GM06990 (cell line): ENCODE measurements around the gene MTA2.
"Not testable (repeated sequence)": the region's sequence is repeated elsewhere in the genome, so short reads cannot be mapped to it uniquely, and the experiment has no call there.

ENCODE experiments used
- DNase-seq: peaks from one replicate; pipeline ENCODE4 v3.0.0-alpha.2; 2011; ENCODE audit not compliant: insufficient read length; ENCODE audit errors: extremely low read depth
- H3K27me3 ChIP-seq: replicated peaks from 2 replicates; pipeline ENCODE4 v1.6.0; 2011; ENCODE audit warnings: low read length; ENCODE audit not compliant: control insufficient read depth, insufficient read depth
- H3K36me3 ChIP-seq: 2 replicates; pipeline ENCODE4 v1.5.1; 2011; ENCODE audit warnings: low read length; ENCODE audit not compliant: control insufficient read depth, insufficient read depth
- H3K4me3 ChIP-seq: replicated peaks from 2 replicates; pipeline ENCODE4 v1.5.1; 2011; ENCODE audit warnings: low read depth, mild to moderate bottlenecking, control low read depth, low read length
- TF ChIP-seq, protein P1 (sequence below): IDR thresholded peaks from 2 replicates; pipeline ENCODE4 v1.5.1; 2011; ENCODE audit warnings: low read length, control low read depth, mild to moderate bottlenecking, inconsistent platforms; ENCODE audit not compliant: insufficient read depth, poor library complexity, severe bottlenecking

Gene MTA2

DNA sequence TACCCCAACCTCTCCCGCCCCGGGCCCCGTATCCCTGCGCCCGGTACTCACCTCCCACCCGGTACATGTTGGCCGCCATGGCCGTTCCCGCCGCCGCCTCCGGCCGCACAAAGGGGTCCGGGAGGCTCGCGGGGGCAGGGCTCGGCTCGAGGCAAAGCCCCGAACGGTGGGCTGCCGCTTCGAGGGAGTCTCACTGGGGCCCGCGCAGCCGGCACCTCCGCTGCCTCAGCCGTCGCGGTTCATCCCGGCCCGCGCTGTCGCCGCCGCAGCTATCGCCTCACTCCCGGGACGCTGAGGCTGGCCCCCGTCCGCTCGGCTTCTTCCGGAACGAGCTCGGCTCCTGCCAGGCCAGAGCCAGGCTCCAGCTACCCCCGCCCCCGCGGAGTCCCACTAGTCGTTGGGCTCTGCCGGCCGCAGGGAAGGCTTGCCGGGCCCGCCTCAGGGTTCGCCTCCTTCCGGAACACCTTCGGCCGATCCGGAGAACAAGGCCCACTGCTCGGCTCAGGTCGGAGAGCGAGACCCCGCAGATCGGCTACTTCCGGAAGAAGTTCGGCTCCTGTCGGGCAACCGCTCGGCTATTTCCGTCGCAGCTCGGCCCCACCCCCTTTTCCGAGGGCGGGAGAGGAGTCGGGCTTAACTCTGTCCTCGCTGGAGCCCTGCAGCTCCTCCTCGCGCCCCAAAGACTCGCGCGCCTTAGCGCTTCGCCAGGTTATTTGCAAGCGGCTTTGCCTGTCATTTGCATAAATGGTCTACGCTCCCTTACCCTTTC, at the start of gene MTA2:
Gene MTA2, minus strand, starts transcription at position 494 of the 769 bp plus-strand sequence. Its CDS starts 415 bp downstream, at position 79.
- TF ChIP-seq, protein P1, sequence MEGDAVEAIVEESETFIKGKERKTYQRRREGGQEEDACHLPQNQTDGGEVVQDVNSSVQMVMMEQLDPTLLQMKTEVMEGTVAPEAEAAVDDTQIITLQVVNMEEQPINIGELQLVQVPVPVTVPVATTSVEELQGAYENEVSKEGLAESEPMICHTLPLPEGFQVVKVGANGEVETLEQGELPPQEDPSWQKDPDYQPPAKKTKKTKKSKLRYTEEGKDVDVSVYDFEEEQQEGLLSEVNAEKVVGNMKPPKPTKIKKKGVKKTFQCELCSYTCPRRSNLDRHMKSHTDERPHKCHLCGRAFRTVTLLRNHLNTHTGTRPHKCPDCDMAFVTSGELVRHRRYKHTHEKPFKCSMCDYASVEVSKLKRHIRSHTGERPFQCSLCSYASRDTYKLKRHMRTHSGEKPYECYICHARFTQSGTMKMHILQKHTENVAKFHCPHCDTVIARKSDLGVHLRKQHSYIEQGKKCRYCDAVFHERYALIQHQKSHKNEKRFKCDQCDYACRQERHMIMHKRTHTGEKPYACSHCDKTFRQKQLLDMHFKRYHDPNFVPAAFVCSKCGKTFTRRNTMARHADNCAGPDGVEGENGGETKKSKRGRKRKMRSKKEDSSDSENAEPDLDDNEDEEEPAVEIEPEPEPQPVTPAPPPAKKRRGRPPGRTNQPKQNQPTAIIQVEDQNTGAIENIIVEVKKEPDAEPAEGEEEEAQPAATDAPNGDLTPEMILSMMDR: peak; percentile 1
- H3K36me3 ChIP-seq: peaks cover 28% of the 10 kb centered on the region
- peak; percentile 99 for DNase-seq

GRCh38 chr11:62650283-62650682, 48.6 kb upstream of the MTA2 start:
- not testable (repeated sequence) for H3K4me3 ChIP-seq, H3K27me3 ChIP-seq, DNase-seq
- H3K36me3 ChIP-seq: peaks cover 19% of the 10 kb centered on the region

More for the DNA sequence above, at the start of gene MTA2:
- H3K27me3 ChIP-seq: no peaks in the 10 kb centered on the region
- H3K4me3 ChIP-seq: peak within 1 kb of the TSS; percentile 93

DNA sequence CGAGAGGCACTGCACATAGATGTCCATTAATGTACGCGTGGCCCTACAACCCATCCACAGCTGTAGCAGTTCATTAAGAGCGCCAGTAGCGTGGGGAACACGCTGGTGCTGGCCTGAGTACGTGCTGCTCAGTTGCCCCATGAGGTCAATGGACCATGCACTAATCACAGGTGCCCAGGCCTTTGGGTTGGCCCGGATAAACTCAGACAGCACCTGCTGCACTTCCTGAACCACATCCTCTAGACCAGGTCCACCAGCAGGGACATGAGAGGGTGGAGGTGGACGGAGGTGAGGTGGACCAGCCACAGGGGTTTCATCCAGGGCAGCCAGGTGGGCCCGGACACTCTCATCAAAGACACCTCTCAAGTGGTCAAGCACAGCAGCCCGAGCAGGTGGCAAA, 47.8 kb upstream of the MTA2 start:
- TF ChIP-seq, protein P1: no peak
- Histone ChIP-seq H3K36me3 (peaks cover 19% of the 10 kb centered on the region), H3K27me3 (no peaks in the 10 kb centered on the region), H3K4me3 (no peak overlapping the region)
- no peak for DNase-seq

DNA sequence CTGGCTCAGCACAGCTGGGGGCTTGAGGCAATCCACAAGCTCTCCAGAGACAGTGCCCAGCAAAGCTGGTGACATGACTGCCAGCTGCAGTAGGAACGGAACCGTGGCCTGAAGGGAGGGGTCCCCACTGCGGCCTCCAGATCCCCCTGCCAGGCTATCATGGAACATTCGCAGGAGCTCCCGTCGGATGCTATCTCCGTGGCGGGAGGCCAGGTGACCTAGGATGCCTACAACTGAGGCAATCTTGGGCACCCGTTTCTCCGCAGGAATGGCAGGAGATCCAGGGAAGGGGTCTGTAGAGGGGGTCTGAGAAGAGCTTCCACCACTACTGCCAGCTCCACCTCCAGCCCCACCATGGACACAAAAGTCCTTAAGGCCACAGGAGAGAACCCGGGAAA, 47.3 kb upstream of the MTA2 start:
- TF ChIP-seq, protein P1: no peak
- Histone ChIP-seq H3K4me3 (no peak overlapping the region), H3K36me3 (peaks cover 19% of the 10 kb centered on the region), H3K27me3 (no peaks in the 10 kb centered on the region)
- no peak for DNase-seq

GRCh38 chr11:62648185-62648966, 46.7 kb upstream of the MTA2 start:
- peaks cover 19% of the 10 kb centered on the region for H3K36me3 ChIP-seq
- TF ChIP-seq, protein P1: no peak
- no peak overlapping the region for H3K4me3 ChIP-seq
- no peak for DNase-seq
- H3K27me3 ChIP-seq: no peaks in the 10 kb centered on the region

GRCh38 chr11:62647609-62648005, 45.9 kb upstream of the MTA2 start:
- Histone ChIP-seq H3K36me3 (peaks cover 19% of the 10 kb centered on the region), H3K4me3 (no peak overlapping the region), H3K27me3 (no peaks in the 10 kb centered on the region)
- TF ChIP-seq, protein P1: no peak
- no peak for DNase-seq
